H1 (cell line): Measurements from ENCODE around the gene CASTOR1. TPM values are rescaled to one million over a fixed set of nuclear protein-coding genes. Genes with fewer than 3 reads are reported as not detected.

ENCODE experiments used
- CTCF ChIA-PET: fragments of 300-600 bp; sonication (Branson Sonifier 250); formaldehyde crosslinking; loops from one replicate; lab custom pipeline; 2021; ENCODE audit not compliant: partially characterized antibody; lab: Charles Lee
- POLR2A ChIA-PET: fragments of 300-600 bp; sonication (Branson Sonifier 250); formaldehyde crosslinking; loops from one replicate; lab custom pipeline; 2021; ENCODE audit warnings: inconsistent platforms; ENCODE audit not compliant: partially characterized antibody; lab: Charles Lee
- DNase-seq, 2 experiments: peaks; one replicate each; pipeline versions ENCODE4 v3.0.0 to v3.0.0-alpha.2; 2010 to 2022; ENCODE audit warnings: low spot score in 2 of 2, low read depth in 1 of 2, mixed read lengths in 1 of 2
- FAIRE-seq: peaks from 2 replicates; lab custom pipeline; 2011; peaks lifted over from hg19 to GRCh38; lab: Jason Lieb, UNC
- H2AFZ ChIP-seq: 2 replicates; pipeline ENCODE4 v1.8.1; 2012; ENCODE audit warnings: low read length, inconsistent platforms
- H2AK5ac ChIP-seq: 2 replicates; pipeline ENCODE4 v1.6.1; 2013; ENCODE audit warnings: low read depth, low read length
- H2BK120ac ChIP-seq: replicated peaks from 2 replicates; pipeline ENCODE3; 2013; ENCODE audit warnings: low read depth, low read length, inconsistent platforms
- H2BK12ac ChIP-seq: 2 replicates; pipeline ENCODE4 v1.6.1; 2013; ENCODE audit warnings: low read depth, low read length
- H2BK15ac ChIP-seq: 2 replicates; pipeline ENCODE4 v1.6.1; 2013; ENCODE audit warnings: low read length
- H2BK20ac ChIP-seq: 2 replicates; pipeline ENCODE4 v1.6.1; 2013; ENCODE audit warnings: low read length
- H2BK5ac ChIP-seq: 2 replicates; pipeline ENCODE4 v1.6.1; 2013; ENCODE audit warnings: low read depth, low read length
- H3K14ac ChIP-seq: 2 replicates; pipeline ENCODE4 v1.6.1; 2013; ENCODE audit warnings: inconsistent platforms; ENCODE audit not compliant: insufficient read length
- H3K18ac ChIP-seq: 2 replicates; pipeline ENCODE4 v1.6.1; 2013; ENCODE audit warnings: low read length; ENCODE audit errors: extremely low read depth
- H3K23ac ChIP-seq: 2 replicates; pipeline ENCODE4 v1.6.1; 2013; ENCODE audit warnings: inconsistent platforms; ENCODE audit not compliant: insufficient read length
- H3K23me2 ChIP-seq: 2 replicates; pipeline ENCODE4 v1.6.1; 2013; ENCODE audit warnings: low read depth, low read length
- H3K27ac ChIP-seq: 2 replicates; pipeline ENCODE4 v1.6.1; 2011; ENCODE audit warnings: low read depth, low read length, inconsistent platforms
- H3K27me3 ChIP-seq, 4 experiments: replicated peaks in 1 of 4; 1 replicate in 1 of 4; 2 replicates in 3 of 4; pipeline versions ENCODE4 v1.6.1 to v1.8.1; 2011 to 2013; ENCODE audit warnings: low read length in 3 of 4, mild to moderate bottlenecking in 3 of 4, inconsistent platforms in 2 of 4, mixed read lengths in 2 of 4, moderate library complexity in 1 of 4; ENCODE audit not compliant: control insufficient read depth in 3 of 4, insufficient read depth in 3 of 4; ENCODE audit errors: extremely low read depth in 1 of 4
- H3K36me3 ChIP-seq, 4 experiments: 2 replicates each; pipeline versions ENCODE4 v1.6.1 to v1.8.1; 2011 to 2013; ENCODE audit warnings: mild to moderate bottlenecking in 4 of 4, low read length in 3 of 4, moderate library complexity in 2 of 4, control low read depth in 1 of 4, inconsistent platforms in 1 of 4; ENCODE audit not compliant: insufficient read depth in 4 of 4, control insufficient read depth in 2 of 4
- H3K4ac ChIP-seq: replicated peaks from 2 replicates; pipeline ENCODE3; 2013; ENCODE audit warnings: low read length, low read depth, mixed read lengths, inconsistent platforms; ENCODE audit not compliant: insufficient read length
- H3K4me1 ChIP-seq, 4 experiments: replicated peaks in 1 of 4; 1 replicate in 1 of 4; 2 replicates in 3 of 4; pipeline versions ENCODE4 v1.6.1 to v1.8.1; 2011 to 2013; ENCODE audit warnings: low read length in 3 of 4, inconsistent platforms in 2 of 4, mixed read lengths in 1 of 4; ENCODE audit not compliant: insufficient read depth in 4 of 4, control insufficient read depth in 3 of 4
- H3K4me2 ChIP-seq, 2 experiments: 2 replicates each; pipeline versions ENCODE4 v1.6.1 to v1.8.1; 2011 to 2013; ENCODE audit warnings: low read depth in 2 of 2, low read length in 2 of 2, control low read depth in 1 of 2, inconsistent platforms in 1 of 2, mild to moderate bottlenecking in 1 of 2; ENCODE audit not compliant: insufficient read depth in 1 of 2
- H3K4me3 ChIP-seq, 4 experiments: fragments of 200-600, 300-600 bp in 1 of 4; sonication (generic), shearing (Covaris generic), sonication (Bioruptor Twin) in 1 of 4; 2 replicates each; pipeline versions ENCODE4 v1.5.1 to v1.8.1; 2011 to 2016; ENCODE audit warnings: low read length in 4 of 4, low read depth in 3 of 4, control low read depth in 2 of 4, inconsistent platforms in 2 of 4, mild to moderate bottlenecking in 2 of 4, mixed read lengths in 1 of 4, moderate library complexity in 1 of 4; ENCODE audit not compliant: insufficient read depth in 2 of 4; ENCODE audit errors: extremely low read depth in 1 of 4
- H3K56ac ChIP-seq: replicated peaks from 2 replicates; pipeline ENCODE3; 2013; ENCODE audit warnings: low read depth, mild to moderate bottlenecking, mixed read lengths, low read length, inconsistent platforms; ENCODE audit not compliant: insufficient read length
- H3K79me1 ChIP-seq: 2 replicates; pipeline ENCODE4 v1.6.1; 2013; ENCODE audit warnings: low read depth, low read length, control low read depth
- H3K79me2 ChIP-seq, 2 experiments: 2 replicates each; pipeline versions ENCODE4 v1.6.1 to v1.8.1; 2012 to 2013; ENCODE audit warnings: low read length in 2 of 2, mild to moderate bottlenecking in 2 of 2, inconsistent platforms in 1 of 2; ENCODE audit not compliant: insufficient read depth in 2 of 2, control insufficient read depth in 1 of 2
- H3K9ac ChIP-seq, 4 experiments: replicated peaks in 1 of 4; 1 replicate in 1 of 4; 2 replicates in 3 of 4; pipeline versions ENCODE4 v1.6.1 to v1.8.1; 2011 to 2013; ENCODE audit warnings: low read depth in 3 of 4, low read length in 3 of 4, control low read depth in 2 of 4, mild to moderate bottlenecking in 2 of 4, moderate library complexity in 2 of 4, inconsistent platforms in 1 of 4; ENCODE audit errors: extremely low read depth in 1 of 4
- H3K9me3 ChIP-seq, 2 experiments: 2 replicates each; pipeline versions ENCODE4 v1.6.1 to v1.8.1; 2012 to 2013; ENCODE audit warnings: mild to moderate bottlenecking in 2 of 2, moderate library complexity in 2 of 2, control low read depth in 1 of 2, inconsistent platforms in 1 of 2, low read depth in 1 of 2, low read length in 1 of 2, mixed read lengths in 1 of 2; ENCODE audit not compliant: insufficient read depth in 2 of 2
- H4K20me1 ChIP-seq, 2 experiments: replicated peaks in 1 of 2; 2 replicates each; pipeline versions ENCODE3 to v1.8.1; 2011 to 2013; ENCODE audit warnings: inconsistent platforms in 2 of 2, low read length in 2 of 2, mild to moderate bottlenecking in 1 of 2; ENCODE audit not compliant: insufficient read depth in 2 of 2, control insufficient read depth in 1 of 2
- H4K5ac ChIP-seq: 2 replicates; pipeline ENCODE4 v1.6.1; 2013; ENCODE audit warnings: low read length, low read depth, mixed read lengths, inconsistent platforms; ENCODE audit not compliant: insufficient read length
- H4K8ac ChIP-seq: 2 replicates; pipeline ENCODE4 v1.8.0; 2013; ENCODE audit warnings: mild to moderate bottlenecking, moderate library complexity, low read length, inconsistent platforms; ENCODE audit not compliant: insufficient read depth; ENCODE audit errors: extremely low read depth
- H4K91ac ChIP-seq: replicated peaks from 2 replicates; pipeline ENCODE3; 2013; ENCODE audit warnings: low read length, mixed read lengths, inconsistent platforms; ENCODE audit not compliant: insufficient read length
- ASH2L ChIP-seq: fragments of 200-600, 300-600 bp; sonication (generic); IDR thresholded peaks from one replicate; pipeline ENCODE4 v1.7.1; 2017; ENCODE audit warnings: low read length
- CBX5 ChIP-seq: fragments of 300-800, 300-1000 bp; sonication (generic); IDR thresholded peaks from 2 replicates; pipeline ENCODE4 v1.7.1; 2016; ENCODE audit warnings: antibody characterized with exemption, low read length, low read depth
- CHD1 ChIP-seq: IDR thresholded peaks from 2 replicates; pipeline ENCODE4 v1.6.1; 2012; ENCODE audit warnings: low read depth, low read length, improper control_type of control experiment
- CHD2 ChIP-seq: IDR thresholded peaks from 2 replicates; pipeline ENCODE4 v1.6.1; 2012; ENCODE audit warnings: low read length, improper control_type of control experiment
- MAFK ChIP-seq: IDR thresholded peaks from 2 replicates; pipeline ENCODE4 v1.6.1; 2012; ENCODE audit warnings: low read depth, mild to moderate bottlenecking, improper control_type of control experiment, low read length
- NRF1 ChIP-seq: IDR thresholded peaks from 2 replicates; pipeline ENCODE4 v1.6.1; 2011; ENCODE audit warnings: mild to moderate bottlenecking, low read depth, low read length, improper control_type of control experiment
- POLR2A ChIP-seq, 2 experiments: IDR thresholded peaks; 1 replicate in 1 of 2; 2 replicates in 1 of 2; pipeline ENCODE4 v1.6.1; 2011; ENCODE audit warnings: low read depth in 2 of 2, low read length in 2 of 2, mild to moderate bottlenecking in 2 of 2; ENCODE audit errors: control extremely low read depth in 1 of 2
- RBBP5 ChIP-seq: IDR thresholded peaks from 2 replicates; pipeline ENCODE4 v1.7.1; 2012; ENCODE audit warnings: low read depth, mild to moderate bottlenecking, inconsistent platforms, low read length, moderate library complexity, borderline replicate concordance
- TBP ChIP-seq: IDR thresholded peaks from 2 replicates; pipeline ENCODE4 v1.6.1; 2011; ENCODE audit warnings: low read depth, low read length, improper control_type of control experiment
- WGBS, 2 experiments: shearing (Covaris generic) in 1 of 2; methylation state at CpG; one replicate each; pipeline versions ENCODE4 v1.1.6 to v1.1.7; 2013 to 2015; ENCODE audit warnings: low lambda C conversion rate in 2 of 2, mixed read lengths in 2 of 2, inconsistent platforms in 1 of 2, low coverage in 1 of 2, missing lambda C conversion rate in 1 of 2; ENCODE audit not compliant: insufficient replicate concordance in 2 of 2, insufficient coverage in 1 of 2, insufficient read length in 1 of 2; ENCODE audit errors: extremely low coverage in 1 of 2, missing lambda C conversion rate in 1 of 2; 5-methylcytosine and 5-hydroxymethylcytosine counted together
- polyA plus RNA-seq, 7 experiments: library from polyadenylated mRNA; depleted of rRNA in 3 of 7; stranded (reverse) in 5 of 7; unstranded in 2 of 7; fragments of >200 nt in 5 of 7; fragments of 200-250 nt in 2 of 7; gene quantifications; 1 replicate in 5 of 7; 2 replicates in 1 of 7; 4 replicates in 1 of 7; pipeline versions ENCODE4 v1.2.1 to v1.2.3, GENCODE V29; 2011 to 2013; ENCODE audit warnings: missing spikeins in 2 of 7, mixed read lengths in 2 of 7
- total RNA-seq: library from RNA; stranded (reverse); fragmentation: NEBNext Ultra II Directional; extraction: Animal tissue kit (Norgen Biotek cat#: 25700); gene quantifications from 2 replicates; pipeline ENCODE4 v1.2.1, GENCODE V29; 2021
- TF ChIP-seq, protein P1 (sequence below): IDR thresholded peaks from 2 replicates; pipeline ENCODE4 v1.6.1; 2011; ENCODE audit warnings: low read depth, mild to moderate bottlenecking, low read length; ENCODE audit not compliant: insufficient read depth

CASTOR1 gene
- total and polyA plus RNA-seq, 2 of the 8 experiments (the other 6 are each of a cell fraction or from before 2014, with no cell fraction given), result 10.3 to 36.0 TPM

DNA sequence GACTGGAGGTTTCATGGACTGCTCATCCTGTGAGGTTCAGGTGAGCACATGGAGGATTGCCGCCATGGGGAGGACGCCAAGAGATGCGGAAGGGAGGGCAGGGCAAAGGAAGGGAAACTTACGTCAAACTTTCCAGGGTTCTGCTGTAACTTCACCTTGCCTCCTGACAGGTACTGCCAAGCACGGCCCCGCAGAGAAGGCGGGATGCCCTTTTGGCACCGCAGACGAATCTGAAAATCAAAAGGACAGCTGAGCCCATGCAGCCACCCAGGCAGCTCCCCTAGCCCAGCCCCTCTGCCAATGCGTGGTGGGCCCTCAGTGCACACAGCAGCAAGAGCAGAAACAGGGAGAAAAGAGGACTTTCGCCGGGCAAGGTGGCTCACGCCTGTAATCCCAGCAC, 10.0 kb upstream of the CASTOR1 start:
- H3K18ac ChIP-seq, result no peak overlapping the region
- H2AK5ac ChIP-seq, result no peak overlapping the region
- POLR2A ChIA-PET, result interaction anchor here (1.1 kb wide), 2 partner anchors 11 to 57 kb away, joined by 3 to 4 read pairs; partner anchors contain the start of genes CASTOR1, CCDC157 and SF3A1
- H3K4ac ChIP-seq, result no peak overlapping the region
- no peak overlapping the region for H3K27ac ChIP-seq
- no peak overlapping the region for H3K23ac ChIP-seq
- H2BK15ac ChIP-seq, result no peak overlapping the region
- no peaks in the 10 kb centered on the region for H3K79me2 ChIP-seq
- no peaks in the 10 kb centered on the region for H3K23me2 ChIP-seq
- WGBS, 2 experiments, result 94% methylated on average over 11 of the region's 13 CpGs; no CpG with 5 or more reads in 1 of the 2 experiments
- no peak overlapping the region for H2BK120ac ChIP-seq
- no peaks in the 10 kb centered on the region for H3K27me3 ChIP-seq
- H2BK12ac ChIP-seq, result no peak overlapping the region
- H3K36me3 ChIP-seq, result no peaks in the 10 kb centered on the region
- no peak overlapping the region for H2BK5ac ChIP-seq
- H4K5ac ChIP-seq, result no peak overlapping the region
- no peak overlapping the region for H2AFZ ChIP-seq
- no peak overlapping the region for H4K91ac ChIP-seq
- H3K79me1 ChIP-seq, result no peaks in the 10 kb centered on the region
- no peak overlapping the region for H4K8ac ChIP-seq
- no peak overlapping the region for H3K4me2 ChIP-seq
- no peak overlapping the region for H3K9ac ChIP-seq
- no peak overlapping the region for H3K14ac ChIP-seq
- no peak for TF ChIP-seq NRF1
- no peak for TF ChIP-seq POLR2A (IDR thresholded peaks at IDR 0.05; ENCODE audit: control extremely low read depth in 1 of 2, low read depth in 2 of 2, low read length in 2 of 2)
- TF ChIP-seq CHD2, result no peak
- TF ChIP-seq MAFK, result no peak
- no peak for TF ChIP-seq TBP
- TF ChIP-seq RBBP5, result no peak
- TF ChIP-seq ASH2L, result no peak
- no peak for TF ChIP-seq CBX5
- no peak for TF ChIP-seq CHD1
- TF ChIP-seq, protein P1, sequence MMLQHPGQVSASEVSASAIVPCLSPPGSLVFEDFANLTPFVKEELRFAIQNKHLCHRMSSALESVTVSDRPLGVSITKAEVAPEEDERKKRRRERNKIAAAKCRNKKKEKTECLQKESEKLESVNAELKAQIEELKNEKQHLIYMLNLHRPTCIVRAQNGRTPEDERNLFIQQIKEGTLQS, result no peak
- no peak for DNase-seq
- no peak for FAIRE-seq
- H2BK20ac ChIP-seq, result no peak overlapping the region
- no peak overlapping the region for H3K4me3 ChIP-seq
- H3K4me1 ChIP-seq, result no peaks in the 10 kb centered on the region; a peak in 1 of 7 replicates
- no peaks in the 10 kb centered on the region for H3K9me3 ChIP-seq
- CTCF ChIA-PET, result interaction anchor here (0.9 to 5.7 kb wide), 4 partner anchors 8 to 29 kb away, joined by 4 to 31 read pairs (median 16); partner anchors contain the start of genes CASTOR1 and TBC1D10A
- no peaks in the 10 kb centered on the region for H4K20me1 ChIP-seq
- no peak overlapping the region for H3K56ac ChIP-seq
